ENCODE data around the gene C3orf85.
"Not testable (repeated sequence)": the region's sequence is repeated elsewhere in the genome, so short reads cannot be mapped to it uniquely, and the experiment has no call there.

GRCh38 chr3:109133474-109133816 is 3.1 kb upstream of the C3orf85 start:
- not testable (repeated sequence) for TF ChIP-seq CTCF (IDR thresholded peaks at IDR 0.05; ENCODE audit: low read depth, low read length, poor library complexity, severe bottlenecking); EZH2phosphoT487 (IDR thresholded peaks at IDR 0.05; ENCODE audit: borderline replicate concordance, low read length)
